Dermis blood vessel endothelial cell (primary cell): ENCODE measurements around the gene PRKAB1. TPM values are rescaled to one million over a fixed set of nuclear protein-coding genes. Genes with fewer than 3 reads are reported as not detected.
A peak's percentile ranks its signal among the peaks of the same experiment; 100 is the strongest.
"Not testable (repeated sequence)": the region's sequence is repeated elsewhere in the genome, so short reads cannot be mapped to it uniquely, and the experiment has no call there.

Experiments used
- DNase-seq: peaks from one replicate; pipeline ENCODE4 v3.0.0; 2010
- total RNA-seq: library from RNA; depleted of rRNA; stranded (reverse); fragments of >200 nt; gene quantifications from 2 replicates; pipeline ENCODE4 v1.2.3, GENCODE V29; 2014

PRKAB1 gene
- total RNA-seq: 19.9 and 23.0 TPM in 2 replicates

GRCh38 chr12:119667577-119668323 lies at the start of gene PRKAB1:
TSS of gene PRKAB1 (plus strand) at chr12:119668133. CDS start at chr12:119668245, 112 bp downstream.
- DNase-seq: peak; percentile 98

- DNase-seq: not testable (repeated sequence)
These were observed 49.5 kb upstream of the PRKAB1 start for GRCh38 chr12:119618328-119618896.

- DNase-seq: no peak
These were observed 47.4 kb upstream of the PRKAB1 start for GRCh38 chr12:119620490-119620889.

GRCh38 chr12:119621878-119622277 lies 46.1 kb upstream of the PRKAB1 start:
- DNase-seq: no peak

- peak; percentile 26 for DNase-seq
These were observed 43.0 kb upstream of the PRKAB1 start for GRCh38 chr12:119624966-119625365.

- no peak for DNase-seq
These were observed 40.8 kb upstream of the PRKAB1 start for GRCh38 chr12:119627019-119627643.

GRCh38 chr12:119627686-119628085 lies 40.2 kb upstream of the PRKAB1 start:
- no peak for DNase-seq

GRCh38 chr12:119630223-119630780 lies 37.6 kb upstream of the PRKAB1 start:
- DNase-seq: no peak

GRCh38 chr12:119630962-119631550 lies 36.9 kb upstream of the PRKAB1 start:
- no peak for DNase-seq

- DNase-seq: no peak
These were observed 35.8 kb upstream of the PRKAB1 start for GRCh38 chr12:119631930-119632678.

GRCh38 chr12:119634743-119635142 lies 33.2 kb upstream of the PRKAB1 start:
- no peak for DNase-seq

- DNase-seq: no peak
These were observed 24.9 kb upstream of the PRKAB1 start for GRCh38 chr12:119642986-119643385.

GRCh38 chr12:119644930-119645329 lies 23.0 kb upstream of the PRKAB1 start:
- no peak for DNase-seq

GRCh38 chr12:119645535-119646059 lies 22.3 kb upstream of the PRKAB1 start:
- DNase-seq: no peak

GRCh38 chr12:119649202-119649808 lies 18.6 kb upstream of the PRKAB1 start:
- peak; percentile 38 for DNase-seq

- DNase-seq: no peak
These were observed 15.3 kb upstream of the PRKAB1 start for GRCh38 chr12:119652665-119653064.

GRCh38 chr12:119657001-119657400 lies 10.9 kb upstream of the PRKAB1 start:
- not testable (repeated sequence) for DNase-seq

GRCh38 chr12:119658166-119658565 lies 9.8 kb upstream of the PRKAB1 start:
- peak; percentile 51 for DNase-seq

- peak; percentile 64 for DNase-seq
These were observed 8.5 kb upstream of the PRKAB1 start for GRCh38 chr12:119659289-119659897.

- no peak for DNase-seq
These were observed 7.9 kb upstream of the PRKAB1 start for GRCh38 chr12:119660076-119660475.

GRCh38 chr12:119661882-119662281 lies 6.1 kb upstream of the PRKAB1 start:
- no peak for DNase-seq
